Nephron (organoid): ENCODE data around the gene LSR.
A peak's percentile ranks its signal among the peaks of the same experiment; 100 is the strongest.

Experiments
- H3K27ac Mint-ChIP-seq, 3 experiments: 2 replicates each; pipeline ENCODE4 v1.8.0; 2020; ENCODE audit warnings: mixed read lengths in 3 of 3, mild to moderate bottlenecking in 2 of 3, moderate library complexity in 1 of 3
- H3K27me3 Mint-ChIP-seq: 2 replicates; pipeline ENCODE4 v1.8.0; 2021; ENCODE audit warnings: low read depth, mild to moderate bottlenecking, moderate library complexity, mixed read lengths
- H3K36me3 Mint-ChIP-seq: 2 replicates; pipeline ENCODE4 v1.8.0; 2020; ENCODE audit warnings: low read depth, mixed read lengths
- H3K4me1 Mint-ChIP-seq: 2 replicates; pipeline ENCODE4 v1.8.0; 2020; ENCODE audit warnings: mixed read lengths
- H3K4me3 Mint-ChIP-seq, 3 experiments: 2 replicates each; pipeline ENCODE4 v1.8.0; 2020; ENCODE audit warnings: mild to moderate bottlenecking in 3 of 3, mixed read lengths in 3 of 3, moderate library complexity in 2 of 3
- H3K9me3 Mint-ChIP-seq: 2 replicates; pipeline ENCODE4 v1.8.0; 2020; ENCODE audit warnings: mixed read lengths
- TF ChIP-seq, protein P1 (sequence below), 3 experiments: fragments of 200-600 bp; sonication (generic); IDR thresholded peaks; one replicate each; pipeline ENCODE4 v1.5.0; 2021; ENCODE audit warnings: antibody characterized with exemption in 3 of 3; ENCODE audit not compliant: unreplicated experiment in 3 of 3

The LSR gene, protein sequence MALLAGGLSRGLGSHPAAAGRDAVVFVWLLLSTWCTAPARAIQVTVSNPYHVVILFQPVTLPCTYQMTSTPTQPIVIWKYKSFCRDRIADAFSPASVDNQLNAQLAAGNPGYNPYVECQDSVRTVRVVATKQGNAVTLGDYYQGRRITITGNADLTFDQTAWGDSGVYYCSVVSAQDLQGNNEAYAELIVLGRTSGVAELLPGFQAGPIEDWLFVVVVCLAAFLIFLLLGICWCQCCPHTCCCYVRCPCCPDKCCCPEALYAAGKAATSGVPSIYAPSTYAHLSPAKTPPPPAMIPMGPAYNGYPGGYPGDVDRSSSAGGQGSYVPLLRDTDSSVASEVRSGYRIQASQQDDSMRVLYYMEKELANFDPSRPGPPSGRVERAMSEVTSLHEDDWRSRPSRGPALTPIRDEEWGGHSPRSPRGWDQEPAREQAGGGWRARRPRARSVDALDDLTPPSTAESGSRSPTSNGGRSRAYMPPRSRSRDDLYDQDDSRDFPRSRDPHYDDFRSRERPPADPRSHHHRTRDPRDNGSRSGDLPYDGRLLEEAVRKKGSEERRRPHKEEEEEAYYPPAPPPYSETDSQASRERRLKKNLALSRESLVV

DNA sequence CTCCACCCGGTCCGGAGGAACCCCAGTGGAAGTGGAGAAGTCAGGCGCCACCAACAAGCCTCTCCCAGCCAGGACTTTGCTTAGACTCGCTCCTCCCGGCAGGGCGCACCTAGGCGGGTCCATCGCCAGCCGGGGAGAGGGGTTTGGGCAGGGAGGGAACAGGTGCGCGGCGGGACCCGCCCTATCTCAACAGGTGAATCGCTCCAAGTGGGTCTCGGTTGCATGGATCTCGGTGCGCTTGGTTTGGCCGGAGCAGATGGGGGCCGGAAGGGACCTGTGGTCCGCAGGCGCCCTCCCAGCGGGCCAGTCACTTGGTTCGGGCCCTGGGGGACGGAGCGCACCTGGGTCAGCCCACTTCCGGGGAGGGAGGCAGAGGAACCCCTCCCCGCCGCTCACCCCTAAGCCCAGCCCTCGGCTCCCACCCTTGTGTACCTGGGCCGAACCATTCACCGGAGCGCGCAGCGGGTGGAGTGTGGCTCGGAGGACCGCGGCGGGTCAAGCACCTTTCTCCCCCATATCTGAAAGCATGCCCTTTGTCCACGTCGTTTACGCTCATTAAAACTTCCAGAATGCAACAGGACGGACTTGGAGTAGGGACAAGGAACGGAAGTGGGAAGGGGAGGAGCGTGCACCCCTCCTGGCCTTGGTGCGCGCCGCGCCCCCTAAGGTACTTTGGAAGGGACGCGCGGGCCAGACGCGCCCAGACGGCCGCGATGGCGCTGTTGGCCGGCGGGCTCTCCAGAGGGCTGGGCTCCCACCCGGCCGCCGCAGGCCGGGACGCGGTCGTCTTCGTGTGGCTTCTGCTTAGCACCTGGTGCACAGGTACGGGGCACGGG lies at the start of gene LSR:
Gene LSR, plus strand, starts transcription at position 693 of the 836 bp plus-strand sequence. Its CDS starts 21 bp downstream, at position 714.
- peaks cover 85% of the 10 kb centered on the region for H3K27me3 Mint-ChIP-seq
- TF ChIP-seq, protein P1, sequence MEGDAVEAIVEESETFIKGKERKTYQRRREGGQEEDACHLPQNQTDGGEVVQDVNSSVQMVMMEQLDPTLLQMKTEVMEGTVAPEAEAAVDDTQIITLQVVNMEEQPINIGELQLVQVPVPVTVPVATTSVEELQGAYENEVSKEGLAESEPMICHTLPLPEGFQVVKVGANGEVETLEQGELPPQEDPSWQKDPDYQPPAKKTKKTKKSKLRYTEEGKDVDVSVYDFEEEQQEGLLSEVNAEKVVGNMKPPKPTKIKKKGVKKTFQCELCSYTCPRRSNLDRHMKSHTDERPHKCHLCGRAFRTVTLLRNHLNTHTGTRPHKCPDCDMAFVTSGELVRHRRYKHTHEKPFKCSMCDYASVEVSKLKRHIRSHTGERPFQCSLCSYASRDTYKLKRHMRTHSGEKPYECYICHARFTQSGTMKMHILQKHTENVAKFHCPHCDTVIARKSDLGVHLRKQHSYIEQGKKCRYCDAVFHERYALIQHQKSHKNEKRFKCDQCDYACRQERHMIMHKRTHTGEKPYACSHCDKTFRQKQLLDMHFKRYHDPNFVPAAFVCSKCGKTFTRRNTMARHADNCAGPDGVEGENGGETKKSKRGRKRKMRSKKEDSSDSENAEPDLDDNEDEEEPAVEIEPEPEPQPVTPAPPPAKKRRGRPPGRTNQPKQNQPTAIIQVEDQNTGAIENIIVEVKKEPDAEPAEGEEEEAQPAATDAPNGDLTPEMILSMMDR (IDR thresholded peaks at IDR 0.05; ENCODE audit: unreplicated experiment in 3 of 3), result peak in 1 of 3 experiments; percentile 8
- no peaks in the 10 kb centered on the region for H3K4me1 Mint-ChIP-seq
- H3K9me3 Mint-ChIP-seq, result peaks cover 12% of the 10 kb centered on the region
- peak within 1 kb of the TSS; percentile 100 for H3K27ac Mint-ChIP-seq
- H3K4me3 Mint-ChIP-seq, result peak within 1 kb of the TSS; percentile 88 to 92 (median 89)
- H3K36me3 Mint-ChIP-seq, result peaks cover 15% of the 10 kb centered on the region

DNA sequence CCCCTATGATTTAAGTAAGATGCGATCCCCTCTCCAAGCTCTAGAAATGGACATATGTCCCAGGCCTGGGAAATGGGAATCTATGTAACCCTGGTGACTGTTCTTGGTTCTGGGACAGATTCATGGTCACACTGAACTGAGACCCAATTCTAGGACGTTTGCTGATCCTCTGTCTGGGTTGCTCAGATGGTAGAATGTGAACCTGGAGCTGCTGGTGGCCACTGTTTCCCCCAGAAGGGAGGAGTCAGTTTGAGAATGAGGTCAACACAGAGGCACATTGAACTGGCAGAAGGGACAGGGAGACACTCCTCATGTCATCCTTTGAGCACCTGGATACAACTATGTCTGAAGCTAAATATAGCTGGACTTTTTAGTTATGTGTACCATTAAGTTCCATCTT lies 49.3 kb upstream of the LSR start:
- H3K9me3 Mint-ChIP-seq, result no peaks in the 10 kb centered on the region
- no peaks in the 10 kb centered on the region for H3K36me3 Mint-ChIP-seq
- H3K4me1 Mint-ChIP-seq, result no peaks in the 10 kb centered on the region
- no peak overlapping the region for H3K27ac Mint-ChIP-seq
- no peak overlapping the region for H3K4me3 Mint-ChIP-seq
- TF ChIP-seq, protein P1 (IDR thresholded peaks at IDR 0.05; ENCODE audit: unreplicated experiment in 3 of 3), result no peak
- peaks cover 9% of the 10 kb centered on the region for H3K27me3 Mint-ChIP-seq

DNA sequence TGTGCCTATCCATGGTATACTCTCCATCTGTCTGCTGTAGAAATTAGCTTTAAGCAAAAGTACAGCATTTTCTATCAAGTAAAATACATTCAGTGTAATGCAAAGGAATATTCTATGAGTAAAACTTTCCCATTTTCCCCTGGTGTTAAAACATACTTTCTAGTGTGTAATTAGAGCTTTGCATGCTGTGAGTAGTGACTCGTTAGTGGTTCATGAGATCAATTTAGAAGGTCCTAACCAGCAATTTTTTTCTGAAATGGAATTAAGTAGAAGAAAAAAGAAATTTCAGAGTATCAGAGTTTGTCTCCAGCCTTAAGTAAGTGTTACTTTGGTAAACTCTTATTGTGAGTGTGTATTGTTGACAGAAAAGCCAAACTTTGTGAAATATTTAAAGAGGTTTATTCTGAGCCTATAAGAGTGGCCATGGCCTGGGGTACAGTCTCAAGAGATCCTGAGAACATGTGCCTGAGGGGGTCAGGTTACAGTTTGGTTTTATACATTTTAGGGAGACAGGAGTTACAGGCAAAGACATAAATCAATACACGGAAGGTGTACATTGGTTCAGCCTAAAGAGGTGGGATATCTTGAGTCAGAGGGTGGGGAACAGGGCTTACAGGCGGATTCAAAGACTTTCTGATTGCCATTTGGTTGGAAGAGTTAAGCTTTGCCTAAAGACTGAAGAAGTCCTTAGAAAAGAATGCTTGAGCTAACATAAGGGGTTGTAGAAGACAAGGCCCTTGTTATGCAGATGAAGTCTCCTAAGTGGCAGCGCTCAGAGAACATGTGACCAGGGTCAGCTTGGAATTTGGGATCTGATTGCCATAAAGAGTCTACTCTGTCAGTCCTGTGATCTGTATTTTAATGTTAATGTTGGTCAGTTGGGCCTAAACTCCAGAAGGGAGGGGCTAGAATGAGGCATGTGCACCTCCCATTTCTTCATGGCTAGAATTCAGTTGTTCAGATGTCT lies 45.8 kb upstream of the LSR start:
- Mint-ChIP-seq H3K36me3 (no peaks in the 10 kb centered on the region), H3K27me3 (peaks cover 10% of the 10 kb centered on the region), H3K4me3 (no peak overlapping the region), H3K9me3 (no peaks in the 10 kb centered on the region), H3K4me1 (no peaks in the 10 kb centered on the region), H3K27ac (no peak overlapping the region)
- TF ChIP-seq, protein P1 (IDR thresholded peaks at IDR 0.05; ENCODE audit: unreplicated experiment in 3 of 3), result no peak

DNA sequence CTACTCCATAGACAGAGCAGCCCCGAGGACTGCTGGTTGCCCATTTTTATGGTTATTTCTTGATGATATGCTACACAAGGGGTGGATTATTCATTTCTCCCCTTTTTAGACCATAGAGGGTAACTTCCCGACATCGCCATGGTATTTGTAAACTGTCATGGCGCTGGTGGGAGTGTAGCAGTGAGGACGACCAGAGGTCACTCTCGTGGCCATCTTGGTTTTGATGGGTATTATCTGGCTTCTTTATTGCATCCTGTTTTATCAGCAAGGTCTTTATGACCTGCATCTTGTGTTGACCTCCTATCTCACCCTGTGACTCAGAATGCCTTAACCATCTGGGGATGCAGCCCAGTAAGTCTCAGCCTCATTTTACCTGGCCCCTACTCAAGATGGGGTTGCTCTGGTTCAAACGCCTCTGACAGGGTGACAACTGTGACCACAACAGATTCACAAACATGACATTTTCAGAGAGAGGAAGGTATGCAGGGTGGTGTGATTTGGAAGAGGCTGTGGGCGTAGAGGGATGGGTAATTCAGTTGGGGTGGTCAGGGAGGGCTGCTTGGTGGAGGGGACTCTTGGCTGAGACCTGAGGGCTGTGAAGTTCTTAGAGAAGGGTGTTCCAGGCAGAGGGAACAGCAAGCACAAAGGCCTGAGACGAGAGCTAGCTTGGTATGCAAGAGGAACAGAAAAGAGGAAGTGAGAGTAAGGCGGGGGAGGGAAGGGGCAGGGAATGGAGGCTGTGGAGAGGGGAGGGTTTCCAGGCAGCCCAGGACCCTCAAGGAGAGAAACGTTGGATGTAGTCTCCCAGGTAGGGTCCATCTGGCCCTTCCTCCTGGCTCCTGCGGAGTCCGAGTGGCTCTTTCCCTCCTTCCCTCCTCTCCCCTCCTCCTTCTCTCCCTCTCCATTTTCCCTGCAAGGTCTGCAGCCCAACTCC lies 43.7 kb upstream of the LSR start:
- TF ChIP-seq, protein P1 (IDR thresholded peaks at IDR 0.05; ENCODE audit: unreplicated experiment in 3 of 3), result no peak

More for the DNA sequence above, 43.7 kb upstream of the LSR start:
- peaks cover 10% of the 10 kb centered on the region for H3K27me3 Mint-ChIP-seq
- H3K27ac Mint-ChIP-seq, result no peak overlapping the region
- H3K9me3 Mint-ChIP-seq, result no peaks in the 10 kb centered on the region
- no peaks in the 10 kb centered on the region for H3K4me1 Mint-ChIP-seq
- H3K36me3 Mint-ChIP-seq, result no peaks in the 10 kb centered on the region
- H3K4me3 Mint-ChIP-seq, result no peak overlapping the region
